ENCODE measurements around the gene CACHD1.
"Not testable (repeated sequence)": the region's sequence is repeated elsewhere in the genome, so short reads cannot be mapped to it uniquely, and the experiment has no call there.

The CACHD1 gene

DNA sequence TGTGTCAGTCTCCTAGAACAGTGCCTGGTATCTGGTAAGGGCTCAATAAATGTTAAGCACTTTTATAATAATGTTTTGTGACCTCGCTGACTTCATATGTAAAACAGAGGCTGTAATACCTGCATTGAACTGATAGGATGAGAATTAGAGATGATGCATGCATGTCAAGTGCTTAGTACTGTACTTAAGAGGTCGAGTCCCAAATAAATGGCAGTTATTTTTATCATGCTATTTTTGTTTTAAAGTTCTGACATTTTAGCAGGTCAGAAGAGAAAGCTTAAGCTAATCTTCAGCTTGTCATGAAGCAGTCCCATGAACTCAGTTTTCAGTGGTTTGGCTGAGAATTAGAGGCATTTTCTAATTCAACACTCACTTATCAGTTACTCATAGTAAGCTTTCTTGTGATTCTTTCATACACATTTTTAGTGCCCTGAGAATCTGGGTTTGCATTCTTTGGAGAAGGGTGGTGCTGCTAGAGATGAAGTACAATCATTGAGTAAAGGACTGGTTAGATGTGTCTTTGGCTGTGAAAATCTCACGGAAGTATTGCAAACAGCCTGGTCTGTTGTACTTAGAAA, 199.3 kb downstream of the CACHD1 start:
- ATAC-seq: no peak

DNA sequence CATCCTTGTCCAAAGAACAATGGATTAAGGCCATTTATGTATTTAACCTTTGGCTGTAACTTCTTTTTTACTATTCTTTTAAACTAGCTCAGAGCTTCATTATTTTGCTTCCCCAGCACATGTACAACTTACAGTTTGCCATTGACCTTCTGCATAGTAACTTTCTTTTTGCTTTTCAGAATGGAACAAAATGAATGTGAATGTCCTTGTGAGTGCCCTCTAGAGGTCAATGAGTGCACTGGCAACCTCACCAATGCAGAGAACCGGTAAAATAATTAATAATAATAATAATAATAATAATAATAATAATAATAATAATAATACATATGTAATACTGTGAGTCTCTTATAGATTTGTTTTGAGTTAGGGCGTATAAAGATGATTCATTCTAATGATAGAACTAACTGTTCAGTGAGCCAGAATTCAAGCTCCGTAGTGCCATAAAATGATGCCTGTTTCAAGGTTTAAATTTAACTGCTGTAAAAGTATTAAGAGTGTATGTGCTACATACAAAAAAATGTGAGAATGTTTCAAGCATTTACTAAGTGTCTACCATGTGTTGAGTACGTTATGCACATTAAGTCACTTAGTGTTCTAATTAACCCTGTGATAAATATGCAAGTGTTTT, 205.9 kb downstream of the CACHD1 start:
- ATAC-seq: no peak

DNA sequence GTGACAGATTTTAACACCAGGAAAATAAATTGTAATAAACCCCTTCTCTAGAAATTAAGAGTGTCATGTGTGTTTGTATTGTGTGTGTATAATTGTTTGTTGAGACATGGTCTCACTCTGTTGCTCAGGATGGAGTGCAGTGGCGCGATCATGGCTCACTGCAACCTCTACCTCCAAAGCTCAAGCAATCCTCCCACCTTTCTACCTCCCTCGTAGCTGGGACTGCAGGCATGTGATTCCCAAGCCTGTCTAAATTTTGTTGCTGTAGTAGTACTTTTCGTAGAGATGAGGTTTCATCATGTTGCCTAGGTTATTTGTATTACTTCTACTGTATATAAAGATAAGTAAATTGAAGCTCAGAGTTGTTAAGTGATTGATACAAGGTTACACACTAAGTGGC, 206.5 kb downstream of the CACHD1 start:
- ATAC-seq: no peak

DNA sequence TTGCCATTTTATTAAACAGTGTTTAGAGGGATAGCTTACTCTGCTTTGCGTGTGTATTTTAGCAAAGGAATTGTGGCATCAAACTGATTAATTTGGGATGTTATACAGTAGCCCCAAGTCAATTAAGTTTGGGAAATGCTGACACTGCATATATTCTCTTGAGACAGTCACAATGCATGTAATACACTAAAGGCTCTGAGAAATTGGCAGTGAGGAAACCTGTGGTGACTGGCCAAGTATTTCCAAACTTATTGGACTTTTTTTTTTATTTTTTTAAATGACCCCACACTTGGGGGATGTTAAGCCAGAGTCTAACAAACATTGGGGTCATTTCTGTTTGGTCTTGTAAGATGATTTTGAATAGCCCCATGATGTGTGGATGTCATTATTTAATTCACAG, 207.6 kb downstream of the CACHD1 start:
- ATAC-seq: no peak

DNA sequence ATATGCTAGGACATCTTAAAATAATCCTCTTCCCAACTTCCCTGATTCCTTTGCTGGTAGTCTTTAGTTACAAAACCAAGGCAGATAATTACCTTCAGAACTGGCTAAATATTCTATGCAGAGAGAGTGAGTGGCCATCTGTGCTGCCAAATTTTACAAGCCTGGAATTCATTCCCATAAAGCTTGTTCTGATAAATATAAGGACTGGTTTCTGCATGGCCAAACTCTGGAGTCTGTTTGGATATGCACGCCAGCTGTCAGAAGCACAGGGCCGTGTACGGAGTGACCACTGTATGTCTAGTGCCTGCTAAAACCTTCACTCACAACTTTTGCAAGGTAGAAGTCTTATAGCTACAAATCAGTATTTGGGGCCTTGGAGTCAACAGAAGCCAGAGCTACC, 208.4 kb downstream of the CACHD1 start:
- no peak for ATAC-seq

DNA sequence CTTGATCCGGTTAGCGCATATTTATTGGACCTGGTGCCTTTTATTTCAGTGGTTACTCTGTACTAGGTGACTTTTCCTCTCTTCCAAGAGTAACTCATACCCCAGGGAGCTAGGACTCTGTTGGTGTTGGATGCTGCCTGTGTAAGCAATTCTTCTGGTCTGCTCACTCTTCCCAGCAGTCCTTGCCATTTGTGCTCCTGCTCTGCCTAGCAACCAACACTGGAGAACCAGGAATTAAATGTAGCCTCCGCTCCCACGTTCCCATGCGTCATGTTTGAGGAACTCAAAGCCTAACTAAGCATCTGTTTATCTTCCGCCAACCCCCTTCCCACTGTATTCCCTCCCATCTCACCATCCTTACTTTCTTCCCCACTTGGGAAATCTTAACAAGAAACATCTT, 209.2 kb downstream of the CACHD1 start:
- no peak for ATAC-seq

DNA sequence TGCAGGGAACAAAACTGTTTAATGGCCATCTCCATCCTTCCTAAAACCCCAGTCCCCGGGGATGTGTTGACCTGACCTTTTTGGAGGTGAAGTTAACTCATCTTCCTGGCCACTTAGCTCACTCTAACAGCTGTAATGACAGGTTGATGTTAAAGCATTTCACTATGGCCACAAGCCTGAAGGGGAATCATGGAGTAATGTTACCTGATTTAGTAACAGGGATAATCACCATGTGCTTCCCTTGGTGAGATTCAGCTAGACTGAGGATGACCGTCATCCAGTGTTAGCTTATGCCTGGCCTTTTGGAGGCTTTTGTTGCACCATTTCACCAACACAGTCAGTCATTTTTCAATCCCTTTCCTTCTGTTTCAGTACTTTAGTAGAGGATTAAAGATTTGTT, 210.7 kb downstream of the CACHD1 start:
- ATAC-seq: no peak

DNA sequence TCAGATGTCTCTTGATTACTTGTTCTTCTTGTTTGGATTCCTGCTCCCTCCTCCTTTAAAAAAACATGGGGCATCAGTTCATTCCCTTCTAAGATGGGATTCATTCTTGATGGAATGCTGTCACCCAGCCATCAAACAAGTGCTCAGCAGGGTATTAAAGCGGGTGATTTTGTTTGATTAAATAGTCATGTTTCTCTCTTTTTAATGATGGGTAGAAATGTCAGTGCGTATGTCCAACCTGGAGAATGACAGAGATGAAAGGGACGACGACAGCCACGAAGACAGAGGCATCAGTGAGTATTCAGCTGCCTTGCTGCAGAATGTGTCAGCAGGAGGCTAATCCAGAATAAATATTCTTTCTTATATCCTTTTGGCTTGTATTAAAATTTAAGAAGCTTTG, 211.1 kb downstream of the CACHD1 start:
- ATAC-seq: no peak

DNA sequence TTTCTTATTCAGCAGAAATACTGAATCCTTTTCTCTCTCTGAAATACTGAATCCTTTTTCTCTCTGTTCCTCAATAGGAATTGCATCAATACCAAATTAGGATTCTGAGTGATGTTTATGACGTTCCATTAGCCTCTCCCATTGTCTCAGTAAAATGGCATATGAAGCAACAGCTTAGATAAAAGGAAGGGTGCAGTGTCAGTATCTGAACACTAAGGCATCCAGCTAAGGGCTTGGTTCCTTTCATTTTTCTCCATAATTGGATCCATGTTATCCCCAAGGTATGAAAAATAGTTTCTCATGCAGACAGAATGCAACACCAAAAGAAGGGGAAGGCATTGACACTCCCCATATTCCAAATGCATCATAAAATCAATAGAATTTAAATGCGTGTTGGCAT, 213.5 kb downstream of the CACHD1 start:
- no peak for ATAC-seq

DNA sequence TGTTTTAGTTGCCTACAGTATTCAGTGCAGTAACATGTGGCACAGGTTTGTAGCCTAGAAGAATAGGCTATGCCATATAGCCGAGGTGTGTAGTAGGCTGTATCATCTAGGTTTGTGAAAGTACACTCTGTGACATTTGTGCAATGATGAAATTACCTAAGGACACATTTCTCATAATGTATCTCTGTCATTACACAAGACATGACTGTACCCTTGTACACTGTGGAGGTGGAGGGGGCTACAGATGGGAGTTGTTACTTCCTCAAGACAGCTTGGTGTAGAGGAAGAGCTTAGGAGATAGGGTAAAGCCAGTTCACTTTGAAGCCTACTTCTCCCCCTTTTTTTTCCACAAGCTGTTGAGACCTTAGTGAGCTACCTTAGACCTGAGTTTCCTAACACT, 215.3 kb downstream of the CACHD1 start:
- ATAC-seq: no peak

DNA sequence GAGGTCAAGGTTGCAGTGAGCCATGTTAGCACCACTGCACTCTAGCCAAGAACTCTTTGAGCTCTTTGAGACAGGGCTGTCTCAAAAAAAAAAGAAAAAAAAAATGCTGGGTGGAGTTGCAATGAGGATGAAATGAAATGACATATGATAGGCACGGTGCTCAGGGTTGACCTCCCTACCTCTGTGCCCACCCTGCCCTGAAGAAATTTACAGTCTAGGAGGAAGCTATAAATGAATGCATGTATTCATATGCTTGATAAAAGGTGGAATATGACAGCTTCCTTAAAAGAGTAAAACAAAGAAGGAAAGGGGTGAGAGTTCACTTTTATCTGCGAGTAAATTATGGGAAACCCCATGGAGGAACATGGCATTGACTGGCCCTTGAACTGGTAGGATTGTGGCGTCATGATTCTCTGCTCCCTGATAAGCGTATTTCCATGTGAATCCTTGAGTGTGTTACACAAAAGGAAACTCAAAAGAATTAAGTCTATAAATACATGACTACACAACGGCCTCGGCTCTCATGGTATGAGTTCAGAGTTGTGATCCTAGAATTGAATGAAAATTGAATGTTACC, 215.9 kb downstream of the CACHD1 start:
- ATAC-seq: no peak

DNA sequence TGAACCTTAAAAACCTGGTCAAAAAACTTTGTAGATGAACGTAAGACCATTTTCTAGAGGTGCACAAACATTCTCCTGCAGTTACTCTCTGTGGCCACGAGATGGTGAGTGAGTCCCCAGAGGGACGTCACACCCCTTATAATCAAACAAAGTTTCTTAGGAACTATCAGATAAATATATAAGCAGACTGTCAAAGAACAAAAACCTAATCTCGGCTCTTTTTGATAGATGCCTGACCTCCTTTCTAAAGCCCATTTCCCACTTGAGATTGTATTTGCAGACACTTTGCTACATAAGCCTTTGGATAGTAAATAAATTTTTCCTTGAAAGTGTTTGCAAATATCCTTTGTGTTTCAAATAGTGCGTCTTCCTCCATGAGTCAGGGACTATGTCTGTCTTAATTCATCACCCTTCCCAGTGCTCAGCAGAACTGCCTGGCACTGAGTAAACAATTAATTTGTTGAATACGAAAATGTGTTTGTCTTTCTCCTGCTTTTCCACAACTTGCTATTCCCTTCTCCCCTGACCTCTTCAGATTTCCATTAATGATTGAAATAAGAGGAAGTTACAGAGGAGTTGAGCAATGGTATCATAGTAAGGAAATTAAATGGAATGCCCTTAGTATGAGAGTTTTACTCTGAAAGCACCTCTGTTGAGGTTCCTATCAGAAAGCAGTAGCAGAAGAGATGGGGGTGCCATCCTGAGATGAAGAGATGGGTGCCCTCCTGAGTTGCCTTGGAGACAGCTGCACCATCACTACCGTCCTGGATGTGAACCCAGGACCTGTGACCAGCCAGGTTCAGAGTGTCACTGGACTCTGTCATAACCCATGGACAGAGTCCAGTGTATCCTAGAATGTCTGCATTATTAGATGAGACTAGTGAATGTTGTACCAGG, 217.1 kb downstream of the CACHD1 start:
- peak; percentile 33 to 39 for ATAC-seq

DNA sequence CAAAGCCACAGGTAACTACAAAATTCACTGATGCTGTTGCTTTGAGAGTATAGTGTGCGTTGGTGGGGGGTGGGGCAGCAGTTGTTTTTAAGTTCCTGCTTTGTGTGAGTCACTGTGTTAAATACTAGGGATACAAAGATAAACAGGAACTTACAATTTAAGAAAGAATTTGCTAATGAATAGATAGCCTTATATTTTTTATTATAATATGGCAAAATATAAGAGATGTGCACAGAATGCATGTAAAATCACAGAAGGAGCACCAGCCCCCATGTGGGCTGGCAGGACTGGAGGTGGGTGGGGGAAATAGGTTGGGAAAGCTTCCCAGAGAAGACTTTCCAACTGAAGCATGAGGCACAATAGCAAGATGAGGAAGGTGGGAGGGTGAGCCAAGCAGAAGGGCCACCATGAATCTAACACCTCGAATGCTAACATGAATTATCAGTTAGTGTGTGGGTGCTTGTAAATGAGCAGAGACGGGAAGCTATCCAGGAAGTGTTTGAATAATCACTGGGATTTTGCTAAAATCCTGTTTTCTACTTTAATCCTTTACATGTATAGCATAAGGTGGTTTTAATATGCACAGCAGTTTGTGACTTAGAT, 217.9 kb downstream of the CACHD1 start:
- no peak for ATAC-seq

DNA sequence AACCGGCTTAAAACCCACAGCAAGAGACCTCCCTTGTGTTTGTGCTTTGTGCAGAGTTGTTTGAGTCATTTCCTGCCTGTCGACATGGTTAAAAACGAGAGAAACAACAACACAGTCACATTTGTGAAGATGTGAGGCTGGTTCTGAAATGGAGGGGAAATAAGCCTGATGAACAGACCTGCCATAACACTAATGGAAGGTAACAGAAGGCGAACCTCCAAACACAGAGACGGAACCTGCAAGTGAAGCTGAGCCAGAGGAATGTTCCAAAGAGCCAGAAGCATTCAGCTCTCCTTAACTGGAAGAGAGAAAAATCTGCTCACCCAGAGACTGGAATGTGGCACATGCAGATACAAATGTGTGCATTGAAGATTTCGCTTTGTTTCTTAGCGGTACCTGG, 221.7 kb downstream of the CACHD1 start:
- ATAC-seq: no peak

DNA sequence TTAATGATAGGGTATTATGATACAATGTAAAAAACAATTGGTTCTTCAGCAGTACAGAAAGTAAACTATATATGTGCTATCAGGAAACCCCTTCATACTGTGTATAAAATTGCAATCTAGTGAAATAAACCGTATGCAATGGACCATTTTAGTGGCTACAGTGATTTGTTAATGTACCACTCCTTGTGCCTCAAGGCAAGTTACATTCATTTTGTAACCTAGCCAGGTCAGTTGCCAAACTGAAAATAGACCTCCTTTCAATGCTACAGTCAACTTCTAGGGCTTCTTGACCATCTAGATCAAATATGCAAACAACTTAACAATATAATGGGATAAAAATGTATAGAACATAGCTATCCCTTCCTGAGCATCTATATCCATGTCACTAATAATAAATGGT, 223.0 kb downstream of the CACHD1 start:
- no peak for ATAC-seq

DNA sequence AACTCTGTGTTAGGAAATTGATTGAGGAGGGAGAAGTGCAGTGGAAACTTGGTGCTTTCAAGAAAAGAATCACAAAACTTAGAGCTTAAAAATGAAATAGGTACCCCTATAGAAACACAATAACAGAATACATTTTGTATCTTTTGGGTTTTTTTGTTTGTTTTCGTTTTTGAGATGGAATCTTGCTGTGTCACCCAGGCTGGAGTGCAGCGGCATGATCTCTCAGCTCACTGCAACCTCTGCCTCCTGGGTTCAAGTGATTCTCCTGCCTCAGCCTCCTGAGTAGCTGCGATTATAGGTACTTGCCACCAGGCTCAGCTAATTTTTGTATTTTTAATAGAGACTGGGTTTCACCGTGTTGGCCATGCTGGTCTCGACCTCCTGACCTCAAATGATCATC, 223.5 kb downstream of the CACHD1 start:
- ATAC-seq: no peak

DNA sequence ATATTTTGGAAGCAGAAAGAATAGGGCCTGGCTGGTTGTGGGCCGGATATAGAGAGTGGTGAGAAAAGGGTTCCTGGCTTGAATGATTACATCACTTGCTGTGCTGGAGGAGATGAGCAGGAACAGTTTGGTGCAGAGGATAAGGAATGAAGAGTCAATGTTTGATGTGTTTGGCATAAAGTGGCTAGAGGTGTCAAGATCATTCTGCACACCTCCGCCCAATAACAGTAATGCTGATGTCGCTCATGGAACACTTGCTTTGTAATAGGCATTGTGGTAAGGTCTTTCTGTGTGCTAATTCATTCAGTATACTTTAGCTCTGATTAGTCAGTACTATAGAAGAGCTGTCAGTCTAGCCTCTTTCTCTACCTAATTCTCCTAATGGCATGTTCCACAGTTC, 226.9 kb downstream of the CACHD1 start:
- no peak for ATAC-seq

DNA sequence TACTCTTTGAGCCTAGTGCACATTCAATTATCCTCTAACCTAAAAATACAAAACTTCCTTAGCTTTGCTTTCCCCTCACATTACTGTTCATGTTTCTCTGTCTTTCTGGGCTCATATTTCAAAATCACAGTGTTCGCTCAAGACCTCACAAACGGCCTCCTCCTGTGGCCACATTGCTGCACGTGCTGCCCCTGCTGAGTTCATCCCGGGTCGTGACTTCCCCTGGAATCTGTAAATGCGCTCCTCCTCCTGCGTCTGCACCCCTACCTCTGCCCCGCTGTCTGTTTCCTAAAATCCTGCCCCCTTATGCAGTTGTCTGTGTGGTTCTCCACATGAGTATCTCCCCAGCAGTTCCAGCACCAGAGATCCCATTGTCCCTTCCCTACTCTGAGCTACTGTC, 229.4 kb downstream of the CACHD1 start:
- ATAC-seq: no peak

DNA sequence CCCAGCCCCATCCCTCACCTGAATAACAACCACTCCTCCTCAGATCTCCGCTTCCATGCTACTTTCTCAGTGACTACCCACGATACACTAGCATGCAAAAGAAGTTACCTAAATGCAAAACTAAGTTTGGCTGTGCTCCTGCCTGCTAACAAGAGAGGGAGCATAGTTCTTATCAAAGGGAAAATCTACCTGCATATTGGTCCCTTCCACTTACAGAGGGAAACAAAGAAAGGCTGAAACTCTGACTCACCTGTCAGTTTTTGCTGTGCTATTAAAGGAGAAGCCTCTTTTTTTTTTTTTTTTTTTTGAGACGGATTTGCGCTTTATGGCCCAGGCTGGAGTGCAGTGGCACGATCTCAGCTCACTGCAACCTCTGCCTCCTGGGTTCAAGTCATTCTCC, 231.1 kb downstream of the CACHD1 start:
- ATAC-seq: no peak

DNA sequence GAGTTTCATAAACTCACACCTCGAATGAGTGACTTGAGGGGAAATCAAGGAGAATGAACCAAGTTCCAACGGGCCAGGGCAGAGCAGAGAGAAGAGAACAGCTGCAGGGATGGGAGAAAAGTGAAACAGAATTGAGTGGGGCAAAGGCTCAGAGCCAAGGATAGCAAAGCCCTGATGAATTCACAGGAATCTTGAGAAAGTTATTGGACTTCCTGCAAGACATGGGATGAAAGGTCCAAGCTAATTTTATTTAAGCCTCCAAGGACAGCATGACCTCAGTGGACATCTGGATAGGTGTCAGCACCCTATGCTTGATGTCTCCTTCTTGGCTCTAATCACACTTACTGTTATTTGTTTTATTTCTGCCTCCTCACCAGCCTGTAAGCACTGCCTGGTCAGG, 232.0 kb downstream of the CACHD1 start:
- ATAC-seq: no peak

DNA sequence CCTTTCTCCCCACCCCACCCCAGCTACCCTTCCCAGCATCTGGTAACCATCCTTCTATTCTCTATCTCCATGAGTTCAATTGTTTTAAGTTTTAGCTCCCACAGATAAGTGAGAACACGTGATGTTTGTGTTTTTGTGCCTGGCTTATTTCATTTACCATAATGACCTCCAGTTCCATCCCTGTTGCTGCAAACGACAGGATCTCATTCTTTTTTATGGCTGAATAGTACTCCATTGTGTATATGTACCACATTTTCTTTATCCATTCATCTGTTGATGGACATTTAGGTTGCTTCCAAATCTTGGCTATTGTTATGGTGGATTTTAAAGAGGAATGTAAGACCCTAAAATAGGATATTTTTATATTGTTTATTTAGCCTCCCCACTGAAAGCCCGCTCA, 232.7 kb downstream of the CACHD1 start:
- ATAC-seq: not testable (repeated sequence)

DNA sequence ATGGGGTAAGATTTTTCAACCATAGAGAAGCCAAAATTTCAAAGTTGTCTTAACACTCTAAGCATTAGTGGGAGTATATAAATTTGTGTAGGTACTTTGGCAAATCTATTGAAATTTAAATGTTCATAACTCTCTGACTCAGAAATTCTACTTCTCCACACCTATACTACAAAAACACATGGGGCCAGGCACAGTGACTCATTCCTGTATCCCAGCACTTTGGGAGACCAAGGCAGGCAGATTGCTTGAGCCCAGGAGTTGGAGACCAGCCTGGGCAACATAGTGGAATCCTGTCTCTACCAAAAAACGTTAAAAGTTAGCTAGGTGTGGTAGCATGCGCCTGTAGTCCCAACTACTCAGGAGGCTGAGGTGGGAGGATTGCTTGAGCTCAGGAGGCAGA, 233.7 kb downstream of the CACHD1 start:
- ATAC-seq: no peak

DNA sequence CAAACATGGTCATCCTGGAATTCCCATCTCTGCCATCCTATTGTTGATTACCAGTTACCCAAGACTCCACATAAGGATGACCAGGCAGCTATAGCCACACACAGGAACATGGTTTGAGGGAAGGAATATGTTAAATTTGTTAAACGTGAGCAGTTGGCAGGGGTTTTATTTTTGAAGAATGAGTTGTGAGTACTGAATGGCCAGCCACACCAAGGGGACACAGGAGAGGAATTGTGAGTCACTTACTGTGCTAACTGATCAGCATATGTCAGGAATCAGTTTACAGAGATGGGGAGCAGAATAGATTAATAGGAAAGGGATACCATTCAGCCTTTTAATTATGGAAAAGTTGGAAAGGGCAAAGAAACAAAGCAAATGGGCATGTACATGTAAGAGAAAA, 235.7 kb downstream of the CACHD1 start:
- ATAC-seq: no peak
